K562 (cell line): Measurements from ENCODE around the gene ALG1. TPM values are rescaled to one million over a fixed set of nuclear protein-coding genes. Genes with fewer than 3 reads are reported as not detected.
A peak's percentile ranks its signal among the peaks of the same experiment; 100 is the strongest.

Source experiments
- ETV1 ChIP-seq: fragments of 450-650 bp; conservative IDR thresholded peaks from 2 replicates; pipeline ENCODE4 v1.6.1; 2016; ENCODE audit warnings: missing genetic modification characterization, control low read depth, low read depth, missing compliant biosample characterization
- JUND ChIP-seq, 2 experiments: IDR thresholded peaks; 2 replicates in 1 of 2; 3 replicates in 1 of 2; pipeline ENCODE4 v1.6.1; 2011; ENCODE audit warnings: borderline replicate concordance in 2 of 2, low read depth in 2 of 2, low read length in 2 of 2, improper control_type of control experiment in 1 of 2, missing biosample characterization in 1 of 2, missing genetic modification characterization in 1 of 2, missing genetic modification reagents in 1 of 2
- ZC3H8 ChIP-seq: fragments of 450-650 bp; IDR thresholded peaks from 2 replicates; pipeline ENCODE4 v1.6.1; 2017
- polyA plus RNA-seq, 8 experiments: library from polyadenylated mRNA; depleted of rRNA in 4 of 8; stranded (reverse) in 5 of 8; unstranded in 3 of 8; fragments of >200 nt; fragmentation: Nextera tagmentation in 2 of 8; fragmentation: Illumina TruSeq in 1 of 8; extraction: Ambion mirVana in 2 of 8; extraction: Trizol in 1 of 8; gene quantifications; 2 replicates each; pipeline versions ENCODE4 v1.2.1 to v1.2.3, GENCODE V29; 2011 to 2014; ENCODE audit warnings: inconsistent platforms in 1 of 8, missing spikeins in 1 of 8
- total RNA-seq, 7 experiments: library from RNA; depleted of rRNA in 6 of 7; stranded (reverse); fragments of >200 nt in 6 of 7; fragmentation: Illumina TruSeq in 2 of 7; extraction: Trizol in 2 of 7; gene quantifications; 2 replicates each; pipeline versions ENCODE4 v1.2.1 to v1.2.3, GENCODE V29; 2011 to 2021; ENCODE audit warnings: low replicate concordance in 1 of 7
- TF ChIP-seq, protein P1 (sequence below): fragments of 250-450 bp; sonication (Bioruptor Pico); IDR thresholded peaks from 2 replicates; pipeline ENCODE4 v1.4.0; 2020; ENCODE audit warnings: mild to moderate bottlenecking, moderate library complexity
- TF ChIP-seq, protein P2 (sequence below), 3 experiments: IDR thresholded peaks in 2 of 3; conservative IDR thresholded peaks in 1 of 3; 2 replicates each; pipeline ENCODE4 v1.5.1; 2011 to 2012; ENCODE audit warnings: low read length in 3 of 3, mild to moderate bottlenecking in 3 of 3, control low read depth in 2 of 3, improper control_type of control experiment in 1 of 3, inconsistent platforms in 1 of 3, low read depth in 1 of 3, mixed read lengths in 1 of 3, moderate library complexity in 1 of 3; ENCODE audit not compliant: insufficient read depth in 2 of 3

The ALG1 gene
- total and polyA plus RNA-seq, 9 of the 15 experiments (the other 6 are each of a cell fraction or from before 2014, with no cell fraction given): 1.1 to 26.4 (median 18.3) TPM

DNA sequence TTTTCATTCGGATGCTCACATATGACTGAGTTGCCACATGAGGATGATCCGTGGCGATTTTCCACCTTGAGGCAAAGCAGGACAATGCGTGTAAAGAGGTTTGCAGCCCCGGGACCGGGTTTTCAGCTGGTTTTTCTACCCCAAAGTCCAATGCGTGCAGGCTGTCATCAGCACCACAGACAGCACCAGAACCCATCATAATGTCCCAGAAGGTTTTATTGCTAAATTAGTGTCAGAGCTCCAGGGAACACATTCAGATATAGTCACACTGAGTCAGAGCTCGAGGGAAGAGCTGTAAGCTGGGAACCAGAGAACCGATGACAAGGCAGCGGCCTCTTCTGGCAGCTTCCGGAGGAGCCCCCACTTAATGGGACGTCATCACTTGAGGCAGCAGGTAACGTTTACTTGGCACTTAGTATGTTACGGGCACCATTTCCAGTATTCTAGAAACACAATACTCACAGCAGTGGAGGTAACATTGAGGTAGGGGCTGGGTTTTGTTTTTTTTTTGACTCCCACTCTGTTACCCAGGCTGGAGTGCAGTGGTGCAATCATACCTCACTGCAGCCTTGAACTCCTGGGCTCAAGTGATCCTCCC, 29.0 kb upstream of the ALG1 start (continued):
- TF ChIP-seq, protein P1, sequence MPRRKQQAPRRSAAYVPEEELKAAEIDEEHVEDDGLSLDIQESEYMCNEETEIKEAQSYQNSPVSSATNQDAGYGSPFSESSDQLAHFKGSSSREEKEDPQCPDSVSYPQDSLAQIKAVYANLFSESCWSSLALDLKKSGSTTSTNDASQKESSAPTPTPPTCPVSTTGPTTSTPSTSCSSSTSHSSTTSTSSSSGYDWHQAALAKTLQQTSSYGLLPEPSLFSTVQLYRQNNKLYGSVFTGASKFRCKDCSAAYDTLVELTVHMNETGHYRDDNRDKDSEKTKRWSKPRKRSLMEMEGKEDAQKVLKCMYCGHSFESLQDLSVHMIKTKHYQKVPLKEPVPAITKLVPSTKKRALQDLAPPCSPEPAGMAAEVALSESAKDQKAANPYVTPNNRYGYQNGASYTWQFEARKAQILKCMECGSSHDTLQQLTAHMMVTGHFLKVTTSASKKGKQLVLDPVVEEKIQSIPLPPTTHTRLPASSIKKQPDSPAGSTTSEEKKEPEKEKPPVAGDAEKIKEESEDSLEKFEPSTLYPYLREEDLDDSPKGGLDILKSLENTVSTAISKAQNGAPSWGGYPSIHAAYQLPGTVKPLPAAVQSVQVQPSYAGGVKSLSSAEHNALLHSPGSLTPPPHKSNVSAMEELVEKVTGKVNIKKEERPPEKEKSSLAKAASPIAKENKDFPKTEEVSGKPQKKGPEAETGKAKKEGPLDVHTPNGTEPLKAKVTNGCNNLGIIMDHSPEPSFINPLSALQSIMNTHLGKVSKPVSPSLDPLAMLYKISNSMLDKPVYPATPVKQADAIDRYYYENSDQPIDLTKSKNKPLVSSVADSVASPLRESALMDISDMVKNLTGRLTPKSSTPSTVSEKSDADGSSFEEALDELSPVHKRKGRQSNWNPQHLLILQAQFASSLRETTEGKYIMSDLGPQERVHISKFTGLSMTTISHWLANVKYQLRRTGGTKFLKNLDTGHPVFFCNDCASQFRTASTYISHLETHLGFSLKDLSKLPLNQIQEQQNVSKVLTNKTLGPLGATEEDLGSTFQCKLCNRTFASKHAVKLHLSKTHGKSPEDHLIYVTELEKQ (CRISPR knock-in tag): no peak
- TF ChIP-seq ETV1 (tag) (0 out of 2 replicates have a peak, but pooled peaks have one; percentile 8), ZC3H8 (no peak), JUND (IDR thresholded peaks at IDR 0.05; ENCODE audit: borderline replicate concordance, low read depth, low read length) (no peak), JUND (tag; IDR thresholded peaks at IDR 0.05; ENCODE audit: borderline replicate concordance, low read depth, low read length) (no peak)
- TF ChIP-seq, protein P2, sequence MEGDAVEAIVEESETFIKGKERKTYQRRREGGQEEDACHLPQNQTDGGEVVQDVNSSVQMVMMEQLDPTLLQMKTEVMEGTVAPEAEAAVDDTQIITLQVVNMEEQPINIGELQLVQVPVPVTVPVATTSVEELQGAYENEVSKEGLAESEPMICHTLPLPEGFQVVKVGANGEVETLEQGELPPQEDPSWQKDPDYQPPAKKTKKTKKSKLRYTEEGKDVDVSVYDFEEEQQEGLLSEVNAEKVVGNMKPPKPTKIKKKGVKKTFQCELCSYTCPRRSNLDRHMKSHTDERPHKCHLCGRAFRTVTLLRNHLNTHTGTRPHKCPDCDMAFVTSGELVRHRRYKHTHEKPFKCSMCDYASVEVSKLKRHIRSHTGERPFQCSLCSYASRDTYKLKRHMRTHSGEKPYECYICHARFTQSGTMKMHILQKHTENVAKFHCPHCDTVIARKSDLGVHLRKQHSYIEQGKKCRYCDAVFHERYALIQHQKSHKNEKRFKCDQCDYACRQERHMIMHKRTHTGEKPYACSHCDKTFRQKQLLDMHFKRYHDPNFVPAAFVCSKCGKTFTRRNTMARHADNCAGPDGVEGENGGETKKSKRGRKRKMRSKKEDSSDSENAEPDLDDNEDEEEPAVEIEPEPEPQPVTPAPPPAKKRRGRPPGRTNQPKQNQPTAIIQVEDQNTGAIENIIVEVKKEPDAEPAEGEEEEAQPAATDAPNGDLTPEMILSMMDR (IDR thresholded peaks at IDR 0.05 in 2 of 3, conservative IDR thresholded peaks at IDR 0.05 in 1 of 3; ENCODE audit: insufficient read depth in 2 of 3, low read depth in 1 of 3, low read length in 3 of 3): peak in 2 of 3 experiments; percentile 40 to 43; a peak in 2 of 6 replicates
